Breast epithelium (tissue), 3 donors: ENCODE measurements around the gene ARMH4.

Experiments
- CTCF ChIP-seq, 3 donors: fragments of 450-650 bp; IDR thresholded peaks; one replicate each; pipeline ENCODE4 v1.5.1; 2016 to 2017; ENCODE audit warnings: antibody characterized with exemption in 3 of 3, mild to moderate bottlenecking in 3 of 3, moderate library complexity in 3 of 3
- POLR2AphosphoS5 ChIP-seq, 3 donors: sonication (generic); formaldehyde crosslinking; IDR thresholded peaks; one replicate each; pipeline ENCODE4 v1.6.1; 2017; ENCODE audit warnings: antibody characterized with exemption in 3 of 3

GRCh38 chr14:58077621-58078020, 74.4 kb downstream of the ARMH4 start:
- TF ChIP-seq POLR2AphosphoS5 (IDR thresholded peaks at IDR 0.05) (no peak), CTCF (IDR thresholded peaks at IDR 0.05) (no peak)
